Measurements from ENCODE around the gene GSG1L2.

GSG1L2 gene

DNA sequence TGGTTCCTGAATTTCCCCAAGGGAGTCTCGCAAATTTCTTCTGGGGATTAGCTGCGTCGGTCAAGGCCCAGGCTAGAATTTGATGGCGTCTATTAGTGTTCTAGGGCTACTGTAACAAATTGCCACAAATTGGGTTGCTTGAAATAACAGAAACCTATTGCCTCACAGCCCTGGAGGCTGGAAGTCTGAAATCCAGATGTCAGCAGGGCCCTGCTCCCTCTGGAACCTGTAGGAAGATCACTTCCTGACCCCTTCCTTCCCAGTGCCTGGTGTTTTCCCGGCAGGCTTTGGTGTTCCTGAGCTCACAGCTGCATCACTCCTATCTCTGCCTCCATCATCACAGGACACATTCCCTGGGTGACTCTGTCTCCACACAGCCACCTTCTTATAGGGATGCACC, 54.9 kb downstream of the GSG1L2 start:
- no peak for TF ChIP-seq CTCF (IDR thresholded peaks at IDR 0.05)
- H3K27ac ChIP-seq = no peak overlapping the region
- no peaks in the 10 kb centered on the region for H3K4me1 ChIP-seq (ENCODE audit: control insufficient read depth in 1 of 2, insufficient read depth in 1 of 2, low read depth in 1 of 2, low read length in 1 of 2)
- no peak overlapping the region for H3K4me3 ChIP-seq (ENCODE audit: low read depth in 1 of 2, low read length in 1 of 2)
- H3K27me3 ChIP-seq = peaks cover 47% of the 10 kb centered on the region
- no peaks in the 10 kb centered on the region for H3K9me3 ChIP-seq
- no peaks in the 10 kb centered on the region for H3K36me3 ChIP-seq

GRCh38 chr17:9765322-9765721, 56.6 kb downstream of the GSG1L2 start:
- H3K36me3 ChIP-seq = no peaks in the 10 kb centered on the region
- H3K9me3 ChIP-seq = no peaks in the 10 kb centered on the region
- H3K27ac ChIP-seq = no peak overlapping the region
- peaks cover 53% of the 10 kb centered on the region for H3K27me3 ChIP-seq
- no peak overlapping the region for H3K4me3 ChIP-seq (ENCODE audit: low read depth in 1 of 2, low read length in 1 of 2)
- H3K4me1 ChIP-seq (ENCODE audit: control insufficient read depth in 1 of 2, insufficient read depth in 1 of 2, low read depth in 1 of 2, low read length in 1 of 2) = no peaks in the 10 kb centered on the region
- TF ChIP-seq CTCF (IDR thresholded peaks at IDR 0.05) = no peak

GRCh38 chr17:9763643-9764042, 58.2 kb downstream of the GSG1L2 start:
- H3K27ac ChIP-seq = no peak overlapping the region
- no peak for TF ChIP-seq CTCF (IDR thresholded peaks at IDR 0.05)
- no peaks in the 10 kb centered on the region for H3K4me1 ChIP-seq (ENCODE audit: control insufficient read depth in 1 of 2, insufficient read depth in 1 of 2, low read depth in 1 of 2, low read length in 1 of 2)
- H3K36me3 ChIP-seq = no peaks in the 10 kb centered on the region
- no peaks in the 10 kb centered on the region for H3K9me3 ChIP-seq
- H3K27me3 ChIP-seq = peaks cover 58% of the 10 kb centered on the region
- H3K4me3 ChIP-seq (ENCODE audit: low read depth in 1 of 2, low read length in 1 of 2) = no peak overlapping the region

DNA sequence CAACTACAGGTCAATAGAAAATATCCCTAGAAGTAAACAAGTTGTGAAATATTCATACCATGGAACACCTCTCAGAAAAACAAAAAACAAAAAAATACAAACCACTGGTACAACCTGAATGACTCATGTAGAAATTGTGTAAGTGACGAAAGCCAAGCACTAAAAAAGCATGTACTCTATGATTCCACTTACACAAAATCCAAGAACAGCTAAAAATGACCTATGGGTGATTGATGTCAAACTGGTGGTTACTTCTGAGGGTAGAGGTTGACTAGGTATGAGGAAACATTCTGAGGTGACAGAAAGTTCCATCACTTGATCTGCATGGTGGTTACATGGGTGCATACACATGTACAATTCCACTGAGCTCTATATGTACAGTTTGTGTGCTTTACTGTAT, 61.6 kb downstream of the GSG1L2 start:
- no peak overlapping the region for H3K27ac ChIP-seq
- no peak overlapping the region for H3K4me3 ChIP-seq (ENCODE audit: low read depth in 1 of 2, low read length in 1 of 2)
- H3K4me1 ChIP-seq (ENCODE audit: control insufficient read depth in 1 of 2, insufficient read depth in 1 of 2, low read depth in 1 of 2, low read length in 1 of 2) = no peaks in the 10 kb centered on the region
- peaks cover 40% of the 10 kb centered on the region for H3K27me3 ChIP-seq
- no peaks in the 10 kb centered on the region for H3K36me3 ChIP-seq
- H3K9me3 ChIP-seq = no peaks in the 10 kb centered on the region
- no peak for TF ChIP-seq CTCF (IDR thresholded peaks at IDR 0.05)

DNA sequence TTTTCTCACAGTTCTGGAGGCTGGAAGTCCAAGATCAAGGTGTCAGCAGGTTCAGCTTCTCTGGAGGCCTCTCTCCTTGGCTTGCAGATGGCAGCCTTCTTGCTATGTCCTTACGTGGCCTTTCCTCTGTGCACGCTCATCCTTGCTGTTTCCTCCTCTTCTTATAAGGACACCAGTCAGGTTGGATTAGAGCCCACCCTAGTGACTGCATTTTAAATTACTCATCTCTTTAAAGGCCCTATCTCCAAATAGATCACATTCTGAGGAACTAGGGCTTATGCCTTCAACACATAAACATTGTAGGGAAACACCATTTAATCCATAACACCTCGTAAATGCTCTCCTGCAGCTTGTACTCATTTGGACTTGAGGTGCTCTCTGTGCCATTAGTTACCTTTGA, 66.8 kb downstream of the GSG1L2 start:
- Histone ChIP-seq H3K27ac (no peak overlapping the region), H3K4me3 (ENCODE audit: low read depth in 1 of 2, low read length in 1 of 2) (no peak overlapping the region), H3K36me3 (no peaks in the 10 kb centered on the region), H3K9me3 (no peaks in the 10 kb centered on the region), H3K4me1 (ENCODE audit: control insufficient read depth in 1 of 2, insufficient read depth in 1 of 2, low read depth in 1 of 2, low read length in 1 of 2) (no peaks in the 10 kb centered on the region), H3K27me3 (peaks cover 33% of the 10 kb centered on the region)
- TF ChIP-seq CTCF (IDR thresholded peaks at IDR 0.05) = no peak

Data from neutrophil (primary cell).